Prostate gland (tissue), 2 donors: ENCODE data around the gene LSG1. TPM values are rescaled to one million over a fixed set of nuclear protein-coding genes. Genes with fewer than 3 reads are reported as not detected.
A peak's percentile ranks its signal among the peaks of the same experiment; 100 is the strongest.

Source experiments
- DNase-seq: peaks from one replicate; pipeline ENCODE4 v3.0.0-alpha.2; 2019; ENCODE audit warnings: low spot score
- H3K27ac ChIP-seq, 2 donors: fragments of 200-600 bp; sonication (generic); 2 replicates each; pipeline ENCODE4 v1.5.1; 2017 to 2019
- H3K27me3 ChIP-seq: fragments of 200-600 bp; sonication (generic); replicated peaks from 2 replicates; pipeline ENCODE4 v1.5.1; 2019; ENCODE audit not compliant: insufficient read depth
- H3K36me3 ChIP-seq, 2 donors: fragments of 200-600 bp; sonication (generic); 1 replicate in 1 of 2; 2 replicates in 1 of 2; pipeline versions ENCODE4 v1.5.1 to v1.8.1; 2017 to 2019
- H3K4me1 ChIP-seq: fragments of 200-600 bp; sonication (generic); replicated peaks from 2 replicates; pipeline ENCODE4 v1.5.1; 2019
- H3K4me3 ChIP-seq, 2 donors: fragments of 200-600 bp; sonication (generic); 2 replicates each; pipeline ENCODE4 v1.5.1; 2017 to 2019
- H3K9me3 ChIP-seq: fragments of 200-600 bp; sonication (generic); 2 replicates; pipeline ENCODE4 v1.5.1; 2017
- POLR2A ChIP-seq: fragments of 450-650 bp; IDR thresholded peaks from one replicate; pipeline ENCODE4 v1.6.1; 2016; ENCODE audit warnings: antibody characterized with exemption, mild to moderate bottlenecking
- POLR2AphosphoS5 ChIP-seq: sonication (generic); formaldehyde crosslinking; IDR thresholded peaks from one replicate; pipeline ENCODE4 v1.6.1; 2017; ENCODE audit warnings: antibody characterized with exemption
- WGBS: methylation state at CpG from one replicate; pipeline ENCODE4 v1.1.5; 2018; 5-methylcytosine and 5-hydroxymethylcytosine counted together
- intact Hi-C: fragments of 100-400 bp; cut with DNase I; formaldehyde crosslinking; loops from one replicate; pipeline ENCODE4 v1.14.2; 2022
- total RNA-seq, 2 donors: library from RNA; depleted of rRNA; stranded (reverse); fragments of >200 nt; gene quantifications; one replicate each; pipeline ENCODE4 v1.1.0, GENCODE V29; 2016
- TF ChIP-seq, protein P1 (sequence below), 4 experiments: fragments of 200-600 bp in 2 of 4; fragments of 450-650 bp in 2 of 4; sonication (generic) in 2 of 4; IDR thresholded peaks; 1 replicate in 3 of 4; 2 replicates in 1 of 4; pipeline ENCODE4 v1.5.1; 2016 to 2019; ENCODE audit warnings: antibody characterized with exemption in 4 of 4, mild to moderate bottlenecking in 2 of 4, moderate library complexity in 2 of 4

LSG1 gene
- total RNA-seq, 2 donors from 2014 or later: 25.9 to 49.6 TPM

DNA sequence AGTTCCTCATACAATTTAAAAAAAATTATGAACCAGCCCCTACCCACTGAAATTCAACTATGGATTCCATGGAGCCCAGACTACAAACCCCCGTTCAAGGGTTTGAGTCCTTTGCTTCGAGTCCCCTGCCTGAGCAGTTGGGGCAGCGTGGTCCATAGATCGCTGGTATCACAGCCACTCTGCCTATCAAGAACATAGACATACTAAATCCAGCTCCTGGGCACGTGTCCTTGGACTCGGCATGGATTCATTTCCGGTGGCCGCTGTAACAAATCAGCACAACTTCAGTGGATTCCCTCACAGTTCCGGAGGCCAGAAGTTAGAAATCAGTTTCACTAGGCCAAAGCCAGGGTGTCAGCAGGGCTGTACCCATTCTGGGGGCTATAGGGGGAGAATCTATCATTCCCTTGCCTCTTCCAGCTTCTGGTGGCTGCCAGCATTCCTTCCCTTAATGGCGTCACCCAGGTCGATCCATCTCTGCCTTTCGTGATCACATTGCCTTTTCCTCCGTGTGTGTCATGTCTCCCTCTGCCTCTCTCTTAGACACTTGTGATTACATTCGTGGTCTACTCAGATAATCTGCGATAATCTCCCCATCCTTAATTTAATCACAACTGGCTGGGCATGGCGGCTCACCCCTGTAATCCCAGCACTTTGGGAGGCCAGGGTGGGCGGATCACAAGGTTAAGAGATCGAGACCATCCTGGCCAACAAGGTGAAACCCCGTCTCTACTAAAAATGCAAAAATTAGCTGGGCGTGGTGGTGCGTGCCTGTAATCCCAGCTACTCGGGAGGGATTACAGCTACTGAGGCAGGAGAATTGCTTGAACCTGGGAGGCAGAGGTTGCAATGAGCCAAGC, 34.2 kb downstream of the LSG1 start:
- TF ChIP-seq POLR2AphosphoS5: no peak
- TF ChIP-seq, protein P1, sequence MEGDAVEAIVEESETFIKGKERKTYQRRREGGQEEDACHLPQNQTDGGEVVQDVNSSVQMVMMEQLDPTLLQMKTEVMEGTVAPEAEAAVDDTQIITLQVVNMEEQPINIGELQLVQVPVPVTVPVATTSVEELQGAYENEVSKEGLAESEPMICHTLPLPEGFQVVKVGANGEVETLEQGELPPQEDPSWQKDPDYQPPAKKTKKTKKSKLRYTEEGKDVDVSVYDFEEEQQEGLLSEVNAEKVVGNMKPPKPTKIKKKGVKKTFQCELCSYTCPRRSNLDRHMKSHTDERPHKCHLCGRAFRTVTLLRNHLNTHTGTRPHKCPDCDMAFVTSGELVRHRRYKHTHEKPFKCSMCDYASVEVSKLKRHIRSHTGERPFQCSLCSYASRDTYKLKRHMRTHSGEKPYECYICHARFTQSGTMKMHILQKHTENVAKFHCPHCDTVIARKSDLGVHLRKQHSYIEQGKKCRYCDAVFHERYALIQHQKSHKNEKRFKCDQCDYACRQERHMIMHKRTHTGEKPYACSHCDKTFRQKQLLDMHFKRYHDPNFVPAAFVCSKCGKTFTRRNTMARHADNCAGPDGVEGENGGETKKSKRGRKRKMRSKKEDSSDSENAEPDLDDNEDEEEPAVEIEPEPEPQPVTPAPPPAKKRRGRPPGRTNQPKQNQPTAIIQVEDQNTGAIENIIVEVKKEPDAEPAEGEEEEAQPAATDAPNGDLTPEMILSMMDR (IDR thresholded peaks at IDR 0.05): no peak
- no peak for TF ChIP-seq POLR2A
- H3K4me1 ChIP-seq: no peaks in the 10 kb centered on the region
- no peaks in the 10 kb centered on the region for H3K9me3 ChIP-seq
- no peak for DNase-seq
- H3K27me3 ChIP-seq: no peaks in the 10 kb centered on the region
- 88% methylated on average over 22 of the region's 22 CpGs for WGBS
- H3K27ac ChIP-seq: no peak overlapping the region
- no peak overlapping the region for H3K4me3 ChIP-seq
- peaks cover 0 to 2% of the 10 kb centered on the region in 2 donors for H3K36me3 ChIP-seq
- intact Hi-C loops: no loop called here

DNA sequence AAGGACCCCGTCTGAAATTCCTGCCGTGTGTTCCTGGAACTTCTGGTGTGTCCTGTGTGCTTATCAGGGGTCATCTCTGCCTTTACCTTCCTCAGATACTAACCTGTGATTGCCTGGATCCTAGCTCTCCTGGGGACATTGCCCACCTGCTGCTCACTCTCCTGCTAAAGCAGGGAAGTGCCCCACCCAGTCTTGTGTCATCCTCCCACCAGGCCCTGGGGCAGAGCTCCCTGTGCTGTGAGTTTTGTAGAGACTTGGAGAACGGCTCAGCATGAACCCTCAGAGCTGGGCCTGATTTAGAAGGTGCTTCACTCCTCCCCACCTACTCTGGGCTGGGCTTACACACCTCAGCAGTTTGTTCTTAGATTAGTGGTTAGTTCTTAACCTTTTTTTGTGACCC, 34.9 kb downstream of the LSG1 start:
- H3K9me3 ChIP-seq: no peaks in the 10 kb centered on the region
- H3K4me1 ChIP-seq: no peaks in the 10 kb centered on the region
- peaks cover 0 to 2% of the 10 kb centered on the region in 2 donors for H3K36me3 ChIP-seq
- no peak overlapping the region for H3K4me3 ChIP-seq
- DNase-seq: no peak
- 54% methylated on average over 3 of the region's 3 CpGs for WGBS
- H3K27ac ChIP-seq: no peak overlapping the region
- H3K27me3 ChIP-seq: no peaks in the 10 kb centered on the region
- intact Hi-C loops: no loop called here
- TF ChIP-seq, protein P1 (IDR thresholded peaks at IDR 0.05): no peak
- no peak for TF ChIP-seq POLR2A
- no peak for TF ChIP-seq POLR2AphosphoS5

DNA sequence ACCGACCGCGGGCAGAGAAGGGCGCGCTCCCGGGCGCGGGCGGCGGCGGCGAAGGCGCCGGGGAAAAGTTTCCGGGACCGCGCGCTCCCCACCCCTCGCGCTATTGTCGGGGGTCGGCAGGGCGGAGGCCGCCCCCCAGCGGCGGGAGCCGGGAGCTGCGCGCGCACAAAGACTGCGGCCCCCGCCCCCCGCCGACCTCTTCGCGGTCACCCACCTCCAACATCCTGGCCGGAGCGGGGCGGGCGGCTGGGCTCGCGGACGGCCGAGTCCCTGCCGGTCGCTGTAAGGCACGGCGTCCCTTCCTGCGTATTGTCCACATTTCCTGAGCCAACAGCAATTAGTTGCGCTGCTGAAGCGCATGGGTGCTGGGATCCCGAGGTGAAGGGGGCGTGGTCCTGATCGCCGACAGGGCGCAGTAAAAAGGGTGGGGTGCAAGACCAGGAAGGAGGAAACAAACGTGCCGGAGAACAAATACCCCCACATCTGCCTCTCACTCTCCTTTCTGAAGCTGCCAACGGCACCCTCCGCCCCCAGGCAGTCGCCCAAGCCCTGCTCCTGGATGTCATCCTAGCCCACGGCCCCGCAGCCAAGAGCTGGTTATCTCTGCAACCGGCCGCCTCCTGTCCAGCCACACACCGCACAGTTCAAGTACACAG, 38.5 kb downstream of the LSG1 start, which contains the start of gene TMEM44:
TMEM44 (minus strand) TSS at position 71 of the 656 bp plus-strand sequence. CDS start 204 bp downstream, outside the sequence.
- WGBS: under 1% methylated on average over 45 of the region's 66 CpGs
- peak; percentile 66 for TF ChIP-seq POLR2AphosphoS5
- TF ChIP-seq, protein P1 (IDR thresholded peaks at IDR 0.05): peak; percentile 41 to 80 (median 63)
- peak; percentile 60 for TF ChIP-seq POLR2A
- H3K4me3 ChIP-seq: peak within 1 kb of the TSS; percentile 54 to 55
- H3K36me3 ChIP-seq: no peaks in the 10 kb centered on the region
- peak within 1 kb of the TSS; percentile 65 to 71 for H3K27ac ChIP-seq
- DNase-seq: peak; percentile 63
- intact Hi-C loops: no loop called here
- no peaks in the 10 kb centered on the region for H3K4me1 ChIP-seq
- no peaks in the 10 kb centered on the region for H3K27me3 ChIP-seq
- no peaks in the 10 kb centered on the region for H3K9me3 ChIP-seq

DNA sequence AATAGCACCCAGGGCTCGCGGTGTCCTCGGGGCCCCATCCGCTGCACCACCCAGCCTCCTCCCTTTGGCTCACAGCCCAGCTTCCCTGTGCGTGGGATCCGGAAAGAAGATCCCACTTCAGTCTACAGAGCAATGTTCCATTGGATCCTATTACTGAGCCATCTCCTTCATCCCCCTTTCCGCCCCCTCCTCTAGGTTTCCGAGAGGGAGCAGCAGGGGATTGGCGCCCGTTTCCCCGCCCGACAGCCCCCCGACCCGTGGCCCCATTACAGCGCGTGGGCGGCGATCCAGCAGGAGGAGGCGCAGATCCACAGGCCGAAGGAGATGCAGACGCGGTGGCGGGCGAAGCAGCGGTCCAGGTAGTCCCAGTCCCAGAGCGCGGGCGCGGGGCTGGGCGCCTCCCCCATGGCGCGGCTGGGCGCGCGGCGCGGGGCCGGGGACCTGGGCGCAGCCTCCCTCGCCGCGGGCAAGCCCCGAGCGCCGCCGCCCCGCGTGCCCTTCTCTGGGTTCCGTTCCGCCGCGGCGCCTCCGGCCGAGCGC, 39.1 kb downstream of the LSG1 start:
- Histone ChIP-seq H3K27ac (peak overlapping the region; percentile 65 to 71), H3K4me3 (peak overlapping the region; percentile 54 to 55), H3K4me1 (no peaks in the 10 kb centered on the region), H3K27me3 (no peaks in the 10 kb centered on the region), H3K9me3 (no peaks in the 10 kb centered on the region), H3K36me3 (no peaks in the 10 kb centered on the region)
- under 1% methylated on average over 39 of the region's 56 CpGs for WGBS
- intact Hi-C loops: no loop called here
- no peak for DNase-seq
- TF ChIP-seq, protein P1 (IDR thresholded peaks at IDR 0.05): no peak
- TF ChIP-seq POLR2AphosphoS5: no peak
- no peak for TF ChIP-seq POLR2A
